Measurements from ENCODE around the gene DYRK1A. TPM values are rescaled to one million over a fixed set of nuclear protein-coding genes. Genes with fewer than 3 reads are reported as not detected.

DYRK1A gene
- total and polyA plus RNA-seq, 4 donors: 42.4 to 95.9 (median 59.1) TPM

DNA sequence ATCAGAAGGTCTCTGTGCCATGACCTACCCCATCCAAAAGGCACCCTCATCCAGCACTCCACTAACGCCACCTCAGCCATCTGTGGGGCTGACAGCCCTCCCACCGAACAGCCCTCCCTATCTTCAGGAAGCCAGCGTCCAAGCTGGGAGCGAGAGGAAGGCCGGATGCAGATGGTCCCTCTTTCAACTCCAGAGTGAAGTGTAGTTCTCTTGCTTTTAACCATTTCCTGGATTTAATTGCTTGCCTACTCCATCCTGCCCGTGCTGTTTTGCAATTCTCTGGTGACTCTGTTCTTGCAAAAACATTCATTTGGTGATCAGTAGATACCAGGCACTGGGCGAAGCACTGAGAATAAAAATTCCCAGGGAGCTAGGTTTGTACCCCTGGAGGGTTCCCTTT, 8.2 kb upstream of the DYRK1A start:
- Histone ChIP-seq H3K36me3 (ENCODE audit: control insufficient read depth, insufficient read depth, low read length) (no peaks in the 10 kb centered on the region), H3K4me3 (ENCODE audit: low read depth, low read length) (no peak overlapping the region), H3K4me1 (ENCODE audit: control insufficient read depth, insufficient read depth, low read length) (no peaks in the 10 kb centered on the region), H3K27ac (ENCODE audit: low read depth, low read length) (peak overlapping the region; percentile 25), H3K27me3 (ENCODE audit: control insufficient read depth, insufficient read depth, low read length) (no peaks in the 10 kb centered on the region), H3K9me3 (ENCODE audit: control insufficient read depth, insufficient read depth, low read length) (no peaks in the 10 kb centered on the region)
- 52% methylated on average over 7 of the region's 7 CpGs for WGBS (ENCODE audit: insufficient coverage)
- no peak for DNase-seq (ENCODE audit: low read depth in 4 of 6, low spot score in 6 of 6)

- H3K27me3 ChIP-seq (ENCODE audit: control insufficient read depth, insufficient read depth, low read length): no peaks in the 10 kb centered on the region
- no peak overlapping the region for H3K27ac ChIP-seq (ENCODE audit: low read depth, low read length)
- no peaks in the 10 kb centered on the region for H3K4me1 ChIP-seq (ENCODE audit: control insufficient read depth, insufficient read depth, low read length)
- no peak for DNase-seq (ENCODE audit: low read depth in 4 of 6, low spot score in 6 of 6)
- H3K4me3 ChIP-seq (ENCODE audit: low read depth, low read length): no peak overlapping the region
- H3K36me3 ChIP-seq (ENCODE audit: control insufficient read depth, insufficient read depth, low read length): no peaks in the 10 kb centered on the region
- H3K9me3 ChIP-seq (ENCODE audit: control insufficient read depth, insufficient read depth, low read length): no peaks in the 10 kb centered on the region
- no CpG with 5 or more reads among the region's 1 CpG for WGBS (ENCODE audit: insufficient coverage)
Measured at GRCh38 chr21:37363936-37364335, 2.6 kb upstream of the DYRK1A start.

GRCh38 chr21:37364722-37365121, 1.9 kb upstream of the DYRK1A start:
- Histone ChIP-seq H3K27me3 (ENCODE audit: control insufficient read depth, insufficient read depth, low read length) (no peaks in the 10 kb centered on the region), H3K4me1 (ENCODE audit: control insufficient read depth, insufficient read depth, low read length) (no peaks in the 10 kb centered on the region), H3K9me3 (ENCODE audit: control insufficient read depth, insufficient read depth, low read length) (no peaks in the 10 kb centered on the region), H3K36me3 (ENCODE audit: control insufficient read depth, insufficient read depth, low read length) (no peaks in the 10 kb centered on the region), H3K27ac (ENCODE audit: low read depth, low read length) (no peak overlapping the region), H3K4me3 (ENCODE audit: low read depth, low read length) (peak overlapping the region; percentile 76)
- no peak for DNase-seq (ENCODE audit: low read depth in 4 of 6, low spot score in 6 of 6)
- 100% methylated on average over 3 of the region's 7 CpGs for whole genome bisulfite sequencing (ENCODE audit: insufficient coverage)

DNA sequence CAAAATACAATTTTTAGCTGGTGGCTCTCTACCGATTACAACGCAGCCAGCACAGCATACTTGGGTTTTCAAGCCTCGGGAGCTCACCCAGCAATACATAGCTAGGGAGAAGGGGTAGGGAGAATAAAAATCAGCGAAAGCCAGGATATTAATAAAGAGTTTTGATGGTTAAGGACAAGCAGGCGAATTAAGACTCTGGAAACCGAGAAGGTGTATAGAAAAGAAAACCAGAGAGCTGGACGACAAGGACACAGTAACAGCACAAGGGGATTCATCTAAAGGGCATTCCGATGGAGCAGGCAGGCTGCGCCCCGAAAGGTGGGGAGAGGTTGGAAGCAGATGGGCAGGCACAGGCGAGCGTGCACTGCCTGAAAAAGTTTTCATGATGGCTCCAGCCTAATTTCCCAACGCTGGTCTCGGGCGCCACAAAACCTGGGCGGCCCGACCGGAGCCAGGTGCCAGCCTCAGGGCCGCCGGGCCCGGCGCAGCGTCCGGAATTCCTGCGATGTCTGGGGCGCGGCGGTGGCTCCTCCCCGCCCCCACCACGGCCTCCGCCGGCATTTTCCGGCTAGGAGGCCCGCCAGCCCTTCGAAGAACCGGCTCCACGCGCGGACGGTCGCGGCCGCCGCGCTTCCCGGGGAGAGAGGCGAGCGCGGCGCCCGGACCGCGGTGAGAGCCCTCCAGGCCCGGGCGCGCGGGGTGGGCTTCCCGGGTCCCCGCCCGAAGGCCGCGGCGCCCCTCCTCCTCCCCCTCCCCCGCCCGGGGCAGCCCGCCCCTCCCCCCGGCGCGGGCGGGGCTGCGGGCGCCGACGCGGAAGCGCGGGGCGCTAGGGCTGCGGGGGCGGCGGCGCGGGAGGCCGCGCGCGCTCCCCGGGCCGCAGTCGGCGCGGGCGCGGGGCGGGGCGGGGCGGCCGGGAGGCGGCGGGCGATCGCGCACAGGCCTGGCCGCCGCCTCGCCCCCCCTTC, 774 bp upstream of the DYRK1A start:
- Histone ChIP-seq H3K36me3 (ENCODE audit: control insufficient read depth, insufficient read depth, low read length) (no peaks in the 10 kb centered on the region), H3K27ac (ENCODE audit: low read depth, low read length) (peak overlapping the region; percentile 98), H3K27me3 (ENCODE audit: control insufficient read depth, insufficient read depth, low read length) (no peaks in the 10 kb centered on the region), H3K4me1 (ENCODE audit: control insufficient read depth, insufficient read depth, low read length) (no peaks in the 10 kb centered on the region), H3K9me3 (ENCODE audit: control insufficient read depth, insufficient read depth, low read length) (no peaks in the 10 kb centered on the region), H3K4me3 (ENCODE audit: low read depth, low read length) (peak overlapping the region; percentile 76)
- DNase-seq (ENCODE audit: low read depth in 4 of 6, low spot score in 6 of 6): peak in 3 of 6 donors; percentile 21 to 83 (median 60)
- WGBS (ENCODE audit: insufficient coverage): under 1% methylated on average over 98 of the region's 106 CpGs

DNA sequence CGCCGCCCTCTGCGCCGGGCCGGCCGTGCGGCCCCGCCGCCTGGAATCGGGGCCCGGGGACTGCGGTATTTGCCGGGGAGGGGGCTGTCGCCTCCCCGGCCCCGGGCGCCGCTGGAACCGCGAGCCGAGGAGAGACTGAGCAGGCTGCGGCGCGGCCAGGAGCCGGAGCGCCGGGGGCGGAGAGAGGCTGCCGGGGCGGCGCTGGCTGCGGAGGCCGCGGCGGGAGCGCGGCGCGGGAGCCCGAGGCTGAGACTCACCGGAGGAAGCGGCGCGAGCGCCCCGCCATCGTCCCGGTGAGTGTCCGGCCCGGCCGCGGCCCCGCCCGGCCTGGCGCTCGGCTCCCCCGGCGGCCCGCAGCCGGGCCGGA, 746 bp downstream of the DYRK1A start:
- Histone ChIP-seq H3K4me1 (ENCODE audit: control insufficient read depth, insufficient read depth, low read length) (no peaks in the 10 kb centered on the region), H3K36me3 (ENCODE audit: control insufficient read depth, insufficient read depth, low read length) (no peaks in the 10 kb centered on the region), H3K4me3 (ENCODE audit: low read depth, low read length) (peak overlapping the region; percentile 62), H3K9me3 (ENCODE audit: control insufficient read depth, insufficient read depth, low read length) (no peaks in the 10 kb centered on the region), H3K27me3 (ENCODE audit: control insufficient read depth, insufficient read depth, low read length) (no peaks in the 10 kb centered on the region), H3K27ac (ENCODE audit: low read depth, low read length) (peak overlapping the region; percentile 98)
- 0% methylated on average over 61 of the region's 61 CpGs for WGBS (ENCODE audit: insufficient coverage)
- no peak for DNase-seq (ENCODE audit: low read depth in 4 of 6, low spot score in 6 of 6)

DNA sequence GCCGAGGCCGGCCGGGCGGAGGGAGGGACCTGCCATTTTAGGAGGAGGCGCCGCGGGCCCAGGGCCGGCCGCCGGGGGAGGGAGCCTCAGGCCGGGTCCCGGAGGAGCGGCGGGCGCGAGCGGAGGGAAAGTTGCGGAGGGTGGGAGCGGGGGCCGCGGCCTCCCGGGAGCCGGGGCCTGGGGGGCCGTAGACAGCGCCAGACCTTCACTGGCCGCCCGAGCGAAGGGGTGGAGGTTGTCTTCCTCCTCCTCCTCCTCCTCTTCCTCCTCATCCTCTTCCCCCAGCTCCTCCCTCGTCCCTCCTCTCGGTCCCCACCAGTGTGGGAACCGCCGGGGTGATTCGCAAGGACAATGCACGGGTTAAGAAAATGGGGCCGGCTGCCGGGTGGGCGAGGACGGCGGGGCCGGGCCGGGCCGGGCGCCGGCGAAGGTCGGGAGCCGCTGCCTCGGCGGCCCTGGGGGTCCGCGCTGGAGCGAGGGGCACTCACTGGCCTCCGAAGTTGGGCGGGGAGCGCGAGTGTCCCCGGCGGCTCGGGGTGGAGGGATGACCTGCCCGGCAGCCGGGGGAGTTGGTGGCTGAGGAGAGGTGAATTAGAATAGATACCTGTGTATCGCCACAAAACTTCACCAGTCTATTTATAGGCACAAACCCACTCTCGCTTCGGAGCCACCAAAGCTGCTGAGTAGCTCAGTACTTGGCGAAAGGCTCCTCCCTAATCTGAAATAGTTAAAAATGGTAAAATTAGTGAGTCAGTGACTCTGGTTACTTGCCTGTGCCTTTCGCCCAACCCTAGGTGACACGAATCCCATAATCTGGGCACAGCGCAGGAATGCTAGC, 1.3 kb downstream of the DYRK1A start:
- Histone ChIP-seq H3K4me3 (ENCODE audit: low read depth, low read length) (peak overlapping the region; percentile 49), H3K9me3 (ENCODE audit: control insufficient read depth, insufficient read depth, low read length) (no peaks in the 10 kb centered on the region), H3K36me3 (ENCODE audit: control insufficient read depth, insufficient read depth, low read length) (no peaks in the 10 kb centered on the region), H3K4me1 (ENCODE audit: control insufficient read depth, insufficient read depth, low read length) (no peaks in the 10 kb centered on the region), H3K27ac (ENCODE audit: low read depth, low read length) (peak overlapping the region; percentile 98), H3K27me3 (ENCODE audit: control insufficient read depth, insufficient read depth, low read length) (no peaks in the 10 kb centered on the region)
- WGBS (ENCODE audit: insufficient coverage): under 1% methylated on average over 48 of the region's 68 CpGs
- peak in 2 of 6 donors; percentile 44 to 59 for DNase-seq (ENCODE audit: low read depth in 4 of 6, low spot score in 6 of 6)

- H3K36me3 ChIP-seq (ENCODE audit: control insufficient read depth, insufficient read depth, low read length): no peaks in the 10 kb centered on the region
- DNase-seq (ENCODE audit: low read depth in 4 of 6, low spot score in 6 of 6): no peak
- H3K27me3 ChIP-seq (ENCODE audit: control insufficient read depth, insufficient read depth, low read length): no peaks in the 10 kb centered on the region
- no peaks in the 10 kb centered on the region for H3K4me1 ChIP-seq (ENCODE audit: control insufficient read depth, insufficient read depth, low read length)
- no peaks in the 10 kb centered on the region for H3K9me3 ChIP-seq (ENCODE audit: control insufficient read depth, insufficient read depth, low read length)
- H3K27ac ChIP-seq (ENCODE audit: low read depth, low read length): no peak overlapping the region
- 8% methylated on average over 6 of the region's 9 CpGs for WGBS (ENCODE audit: insufficient coverage)
- peak overlapping the region; percentile 49 for H3K4me3 ChIP-seq (ENCODE audit: low read depth, low read length)
Measured at GRCh38 chr21:37368541-37369279, 2.1 kb downstream of the DYRK1A start.

GRCh38 chr21:37369307-37369854, 2.8 kb downstream of the DYRK1A start:
- H3K27ac ChIP-seq (ENCODE audit: low read depth, low read length): no peak overlapping the region
- 33% methylated on average over 1 of the region's 3 CpGs for whole genome bisulfite sequencing (ENCODE audit: insufficient coverage)
- H3K36me3 ChIP-seq (ENCODE audit: control insufficient read depth, insufficient read depth, low read length): no peaks in the 10 kb centered on the region
- no peak for DNase-seq (ENCODE audit: low read depth in 4 of 6, low spot score in 6 of 6)
- H3K4me1 ChIP-seq (ENCODE audit: control insufficient read depth, insufficient read depth, low read length): no peaks in the 10 kb centered on the region
- H3K27me3 ChIP-seq (ENCODE audit: control insufficient read depth, insufficient read depth, low read length): no peaks in the 10 kb centered on the region
- peak overlapping the region; percentile 49 for H3K4me3 ChIP-seq (ENCODE audit: low read depth, low read length)
- no peaks in the 10 kb centered on the region for H3K9me3 ChIP-seq (ENCODE audit: control insufficient read depth, insufficient read depth, low read length)
